ENCODE measurements around the gene GAS7.

DNA sequence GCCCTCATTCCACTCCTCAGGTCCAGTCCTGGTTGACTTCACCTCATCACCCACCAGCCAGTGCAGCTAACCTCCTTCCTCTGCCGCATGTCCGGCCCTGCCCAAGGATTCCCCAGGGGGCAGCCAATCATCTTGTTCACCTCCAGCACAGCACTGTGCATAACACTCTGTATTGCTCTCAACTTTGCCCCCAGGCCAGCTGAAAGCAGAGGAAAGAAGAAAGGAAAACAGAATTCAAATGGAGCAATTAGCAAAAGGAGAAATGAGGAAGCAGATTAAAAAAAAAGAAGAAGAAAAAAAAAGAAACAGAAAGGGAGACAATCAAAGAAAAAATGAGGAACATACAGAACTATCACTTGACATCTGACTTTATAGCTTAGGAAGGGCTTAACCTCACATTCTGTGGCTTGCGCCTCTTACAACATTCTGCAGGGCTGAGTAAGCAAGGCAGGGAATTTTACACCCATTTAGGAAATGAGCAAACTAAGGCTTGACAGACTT lies 26.1 kb downstream of the GAS7 start:
- TF ChIP-seq LEF1 (IDR thresholded peaks at IDR 0.05; ENCODE audit: borderline replicate concordance) (no peak), FOXA1 (IDR thresholded peaks at IDR 0.05) (no peak), L3MBTL2 (conservative IDR thresholded peaks at IDR 0.05) (no peak), SP1 (IDR thresholded peaks at IDR 0.05) (no peak), NFRKB (IDR thresholded peaks at IDR 0.05) (no peak)
